Progenitor cell of endocrine pancreas (in vitro differentiated cells): ENCODE measurements around the gene EFR3B. TPM values are rescaled to one million over a fixed set of nuclear protein-coding genes. Genes with fewer than 3 reads are reported as not detected.

Experiments
- DNase-seq: peaks from one replicate; pipeline ENCODE4 v3.0.0; 2021; ENCODE audit warnings: low spot score; ENCODE audit not compliant: unreplicated experiment
- H3K27ac Mint-ChIP-seq: 2 replicates; pipeline ENCODE4 v1.8.0; 2021; ENCODE audit warnings: mild to moderate bottlenecking, moderate library complexity, mixed read lengths
- H3K27me3 Mint-ChIP-seq: 2 replicates; pipeline ENCODE4 v1.8.0; 2021; ENCODE audit warnings: mixed read lengths
- H3K36me3 Mint-ChIP-seq: 2 replicates; pipeline ENCODE4 v1.8.0; 2022; ENCODE audit warnings: mixed read lengths; ENCODE audit not compliant: insufficient read depth
- H3K4me1 Mint-ChIP-seq: 2 replicates; pipeline ENCODE4 v1.8.0; 2021; ENCODE audit warnings: low read depth, mixed read lengths
- H3K4me3 Mint-ChIP-seq: 2 replicates; pipeline ENCODE4 v1.8.0; 2021; ENCODE audit warnings: low read depth, mild to moderate bottlenecking, moderate library complexity, mixed read lengths
- H3K9me3 Mint-ChIP-seq: 2 replicates; pipeline ENCODE4 v1.8.0; 2021; ENCODE audit warnings: low read depth, mixed read lengths
- CTCF ChIP-seq: fragments of 200-600 bp; sonication (generic); IDR thresholded peaks from one replicate; pipeline ENCODE4 v1.5.0; 2021; ENCODE audit warnings: antibody characterized with exemption, mild to moderate bottlenecking; ENCODE audit not compliant: unreplicated experiment
- total RNA-seq: library from RNA; stranded (reverse); gene quantifications from 2 replicates; pipeline ENCODE4 v1.2.1, GENCODE V29; 2021

EFR3B gene
- total RNA-seq, 1 donor from 2014 or later = 23.3 TPM

GRCh38 chr2:25176138-25176537, 134.3 kb downstream of the EFR3B start:
- peaks cover 26% of the 10 kb centered on the region for H3K27me3 Mint-ChIP-seq
- no peak for TF ChIP-seq CTCF
- peaks cover 13% of the 10 kb centered on the region for H3K4me1 Mint-ChIP-seq
- no peaks in the 10 kb centered on the region for H3K36me3 Mint-ChIP-seq
- H3K4me3 Mint-ChIP-seq = no peak overlapping the region
- no peak overlapping the region for H3K27ac Mint-ChIP-seq
- H3K9me3 Mint-ChIP-seq = no peaks in the 10 kb centered on the region
- no peak for DNase-seq

DNA sequence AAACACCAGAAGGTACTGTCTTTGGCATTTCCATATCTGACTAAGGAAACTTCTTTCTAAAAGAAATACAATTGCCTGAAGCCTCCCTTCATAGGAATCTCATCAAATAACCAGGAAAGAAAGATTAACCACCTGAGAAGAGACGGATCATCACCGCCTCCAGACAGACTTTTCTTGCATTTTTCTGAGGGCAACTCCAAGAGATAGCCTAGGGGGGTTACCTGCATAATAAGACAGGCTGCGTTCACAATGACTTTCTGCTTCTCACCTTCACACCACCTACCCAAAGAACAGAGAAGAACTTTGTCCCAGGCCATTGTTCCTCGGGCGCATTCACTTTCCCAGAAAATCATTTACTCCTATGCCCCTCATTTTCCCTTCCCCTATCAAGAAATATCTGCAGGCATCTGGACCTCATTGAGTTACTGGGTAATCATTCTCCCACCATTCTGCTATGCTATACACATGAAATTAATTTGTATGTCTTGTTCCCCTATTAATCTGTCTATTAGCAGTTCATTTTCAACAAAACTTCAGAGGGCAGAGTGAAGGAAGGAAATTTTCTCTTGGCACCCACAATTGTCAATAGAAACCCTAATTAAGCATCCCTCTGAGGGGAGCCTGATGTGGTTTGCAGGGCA, 134.8 kb downstream of the EFR3B start:
- no peak for TF ChIP-seq CTCF
- DNase-seq = no peak
- Mint-ChIP-seq H3K9me3 (peaks cover under 1% of the 10 kb centered on the region), H3K27ac (no peak overlapping the region), H3K27me3 (peaks cover 26% of the 10 kb centered on the region), H3K36me3 (no peaks in the 10 kb centered on the region), H3K4me3 (no peak overlapping the region), H3K4me1 (peaks cover 13% of the 10 kb centered on the region)

- H3K27ac Mint-ChIP-seq = no peak overlapping the region
- H3K9me3 Mint-ChIP-seq = peaks cover 5% of the 10 kb centered on the region
- H3K4me3 Mint-ChIP-seq = no peak overlapping the region
- DNase-seq = no peak
- H3K27me3 Mint-ChIP-seq = peaks cover 26% of the 10 kb centered on the region
- H3K36me3 Mint-ChIP-seq = no peaks in the 10 kb centered on the region
- peaks cover 13% of the 10 kb centered on the region for H3K4me1 Mint-ChIP-seq
- no peak for TF ChIP-seq CTCF
These were observed 135.3 kb downstream of the EFR3B start for GRCh38 chr2:25177211-25177611.

DNA sequence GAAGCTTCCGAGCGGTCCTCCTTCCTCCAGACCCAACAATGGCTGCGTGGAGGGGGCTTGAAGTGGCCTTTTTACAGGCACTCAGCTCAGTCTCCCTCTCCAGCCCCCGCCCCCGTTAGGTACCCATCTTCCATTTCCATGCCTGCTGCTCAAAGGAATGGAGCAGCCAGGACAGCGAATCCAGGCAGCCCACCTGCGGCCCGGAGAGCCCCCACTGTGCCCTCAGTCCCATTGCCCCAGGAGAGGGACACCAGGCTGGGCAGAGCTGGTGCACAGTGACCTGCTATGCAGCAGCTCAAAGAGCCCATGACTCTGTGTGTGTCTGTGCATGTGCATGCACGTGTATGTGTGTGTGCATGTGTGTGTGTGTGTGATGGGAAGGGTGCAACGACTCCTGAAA, 137.1 kb downstream of the EFR3B start:
- no peak overlapping the region for H3K27ac Mint-ChIP-seq
- H3K4me3 Mint-ChIP-seq = no peak overlapping the region
- no peak for TF ChIP-seq CTCF
- no peak for DNase-seq
- peaks cover 15% of the 10 kb centered on the region for H3K4me1 Mint-ChIP-seq
- no peaks in the 10 kb centered on the region for H3K36me3 Mint-ChIP-seq
- H3K27me3 Mint-ChIP-seq = peaks cover 19% of the 10 kb centered on the region
- H3K9me3 Mint-ChIP-seq = peaks cover 5% of the 10 kb centered on the region

DNA sequence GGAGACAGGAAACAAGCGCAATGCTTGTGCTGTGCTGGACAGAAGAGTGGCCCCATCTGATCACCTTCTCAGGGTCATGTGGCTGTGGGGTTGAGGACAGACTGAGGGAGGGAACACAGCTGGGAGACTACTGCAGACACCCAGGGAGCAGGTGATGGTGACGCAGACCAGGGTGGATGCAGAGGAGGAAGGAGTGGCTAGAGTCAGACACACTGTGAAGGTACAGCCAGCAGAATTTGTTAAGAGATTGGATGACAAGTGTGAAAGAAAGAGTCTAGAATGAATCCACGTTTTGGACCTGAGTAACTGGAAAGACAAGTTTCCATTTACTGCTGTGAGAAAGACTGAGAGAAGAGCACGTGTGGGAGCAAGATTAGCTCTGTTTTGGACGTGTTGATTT, 142.4 kb downstream of the EFR3B start:
- TF ChIP-seq CTCF = no peak
- H3K27me3 Mint-ChIP-seq = peaks cover 9% of the 10 kb centered on the region
- H3K4me1 Mint-ChIP-seq = peaks cover 12% of the 10 kb centered on the region
- no peaks in the 10 kb centered on the region for H3K36me3 Mint-ChIP-seq
- peaks cover 5% of the 10 kb centered on the region for H3K9me3 Mint-ChIP-seq
- H3K27ac Mint-ChIP-seq = no peak overlapping the region
- DNase-seq = no peak
- H3K4me3 Mint-ChIP-seq = no peak overlapping the region
